Left lung (tissue), 10 donors: ENCODE results near the gene FAM110A. TPM values are rescaled to one million over a fixed set of nuclear protein-coding genes. Genes with fewer than 3 reads are reported as not detected.

Experiments
- ATAC-seq: fragments of 200-7000 bp; cut with Tn5 transposase; one replicate; pipeline ENCODE4 v1.9.1; 2020; ENCODE audit warnings: moderate library complexity
- DNase-seq, 4 donors: peaks; one replicate each; pipeline ENCODE4 v3.0.0-alpha.2; 2013 to 2020
- H3K27ac ChIP-seq, 2 donors: fragments of 200-600 bp; sonication (generic) in 1 of 2; one replicate each; pipeline versions ENCODE4 v1.5.0 to v1.8.0; 2020 to 2021
- H3K27me3 ChIP-seq, 2 donors: fragments of 200-600 bp; sonication (generic) in 1 of 2; one replicate each; pipeline versions ENCODE4 v1.5.0 to v1.8.0; 2020 to 2021
- H3K36me3 ChIP-seq, 2 donors: fragments of 200-600 bp; sonication (generic) in 1 of 2; one replicate each; pipeline versions ENCODE4 v1.5.0 to v1.8.0; 2020 to 2021
- H3K4me1 ChIP-seq, 2 donors: fragments of 200-600 bp; one replicate each; pipeline ENCODE4 v1.8.0; 2021
- H3K4me3 ChIP-seq, 2 donors: fragments of 200-600 bp; sonication (generic) in 1 of 2; one replicate each; pipeline versions ENCODE4 v1.5.0 to v1.8.0; 2020 to 2021; ENCODE audit warnings: mild to moderate bottlenecking in 1 of 2
- H3K9me3 ChIP-seq, 2 donors: fragments of 200-600 bp; sonication (generic) in 1 of 2; one replicate each; pipeline versions ENCODE4 v1.5.0 to v1.8.0; 2020 to 2021
- CTCF ChIP-seq, 2 donors: fragments of 200-600 bp; sonication (generic) in 1 of 2; IDR thresholded peaks; one replicate each; pipeline versions ENCODE4 v1.5.0 to v1.8.0; 2021; ENCODE audit warnings: antibody characterized with exemption in 2 of 2
- intact Hi-C, 2 donors: fragments of 100-400 bp; cut with DNase I; formaldehyde crosslinking; loops; one replicate each; pipeline versions ENCODE4 v1.11.2 to v1.14.2; 2022
- polyA plus RNA-seq, 6 donors: library from polyadenylated mRNA; unstranded; fragments of 120-200 nt; gene quantifications; one replicate each; pipeline ENCODE4 v1.2.1, GENCODE V29; 2013; ENCODE audit not compliant: insufficient read length in 6 of 6
- total RNA-seq, 2 donors: library from RNA; stranded (reverse); fragmentation: NEBNext Ultra II Directional; extraction: Animal tissue kit (Norgen Biotek cat#: 25700); gene quantifications; one replicate each; pipeline ENCODE4 v1.2.1, GENCODE V29; 2021
- donor health status: DM: no; HTN: yes; CAD: no.
- donor health status: DM: no; HTN: no; CAD: no.

The FAM110A gene
- total and polyA plus RNA-seq, 8 donors = 11.8 to 21.5 (median 13.4) TPM

GRCh38 chr20:865440-865839 lies 31.9 kb downstream of the FAM110A start:
- intact Hi-C loops = no loop called here
- no peaks in the 10 kb centered on the region for H3K36me3 ChIP-seq
- ATAC-seq (no peak), DNase-seq (no peak)
- no peak for TF ChIP-seq CTCF (IDR thresholded peaks at IDR 0.05)
- no peaks in the 10 kb centered on the region for H3K9me3 ChIP-seq
- no peak overlapping the region for H3K4me3 ChIP-seq
- no peaks in the 10 kb centered on the region for H3K4me1 ChIP-seq
- H3K27me3 ChIP-seq = no peaks in the 10 kb centered on the region
- no peak overlapping the region for H3K27ac ChIP-seq

GRCh38 chr20:868279-868678 lies 34.8 kb downstream of the FAM110A start:
- no peaks in the 10 kb centered on the region for H3K4me1 ChIP-seq
- intact Hi-C loops = no loop called here
- no peak overlapping the region for H3K4me3 ChIP-seq
- H3K36me3 ChIP-seq = no peaks in the 10 kb centered on the region
- H3K9me3 ChIP-seq = no peaks in the 10 kb centered on the region
- no peaks in the 10 kb centered on the region for H3K27me3 ChIP-seq
- H3K27ac ChIP-seq = no peak overlapping the region
- TF ChIP-seq CTCF (IDR thresholded peaks at IDR 0.05) = no peak
- ATAC-seq = no peak
- DNase-seq = no peak

GRCh38 chr20:869606-870005 lies 36.1 kb downstream of the FAM110A start:
- H3K27ac ChIP-seq = no peak overlapping the region
- no peak for TF ChIP-seq CTCF (IDR thresholded peaks at IDR 0.05)
- ATAC-seq = no peak

GRCh38 chr20:870758-871157 lies 37.2 kb downstream of the FAM110A start:
- ATAC-seq = no peak
- DNase-seq = no peak

More at GRCh38 chr20:869606-870005, 36.1 kb downstream of the FAM110A start:
- no peak overlapping the region for H3K4me3 ChIP-seq
- no peaks in the 10 kb centered on the region for H3K36me3 ChIP-seq
- intact Hi-C loops = no loop called here
- H3K27me3 ChIP-seq = no peaks in the 10 kb centered on the region
- no peaks in the 10 kb centered on the region for H3K9me3 ChIP-seq
- DNase-seq = no peak
- no peaks in the 10 kb centered on the region for H3K4me1 ChIP-seq

GRCh38 chr20:871436-871835 lies 37.9 kb downstream of the FAM110A start:
- Histone ChIP-seq H3K9me3 (no peaks in the 10 kb centered on the region), H3K4me1 (no peaks in the 10 kb centered on the region), H3K27ac (no peak overlapping the region), H3K4me3 (no peak overlapping the region), H3K27me3 (no peaks in the 10 kb centered on the region), H3K36me3 (no peaks in the 10 kb centered on the region)
- no peak for TF ChIP-seq CTCF (IDR thresholded peaks at IDR 0.05)
- intact Hi-C loops = no loop called here
- DNase-seq = no peak
- no peak for ATAC-seq

More at GRCh38 chr20:870758-871157, 37.2 kb downstream of the FAM110A start:
- Histone ChIP-seq H3K9me3 (no peaks in the 10 kb centered on the region), H3K27ac (no peak overlapping the region), H3K4me3 (no peak overlapping the region), H3K36me3 (no peaks in the 10 kb centered on the region), H3K4me1 (no peaks in the 10 kb centered on the region), H3K27me3 (no peaks in the 10 kb centered on the region)
- TF ChIP-seq CTCF (IDR thresholded peaks at IDR 0.05) = no peak
- intact Hi-C loops = no loop called here
